SU-DHL-6 (cell line): Measurements from ENCODE around the gene FGFR3.

Experiments used
- H2AFZ ChIP-seq: fragments of 200-600 bp; sonication (generic); 2 replicates; pipeline ENCODE4 v1.6.1; 2014; ENCODE audit warnings: low read depth, mild to moderate bottlenecking, moderate library complexity, mixed read lengths, antibody characterized with exemption, low read length; ENCODE audit not compliant: severe bottlenecking
- H3F3A ChIP-seq: fragments of 200-600 bp; shearing (Covaris generic); 2 replicates; pipeline ENCODE4 v1.6.0; 2016; ENCODE audit warnings: antibody characterized with exemption, mild to moderate bottlenecking; ENCODE audit not compliant: insufficient read depth
- H3K27ac ChIP-seq: fragments of 200-600 bp; sonication (generic); 2 replicates; pipeline ENCODE4 v1.5.1; 2016; ENCODE audit warnings: low read depth, mild to moderate bottlenecking, low read length, moderate library complexity, mixed read lengths
- H3K27me3 ChIP-seq: fragments of 200-600 bp; sonication (generic), shearing (Covaris generic); 2 replicates; pipeline ENCODE4 v1.6.0; 2014; ENCODE audit warnings: mild to moderate bottlenecking, low read length
- H3K36me3 ChIP-seq: fragments of 200-600 bp; sonication (generic); 2 replicates; pipeline ENCODE4 v1.6.1; 2014; ENCODE audit warnings: mild to moderate bottlenecking, low read length, mixed read lengths
- H3K4me2 ChIP-seq: fragments of 300-600, 200-600 bp; shearing (Covaris generic), sonication (generic); 2 replicates; pipeline ENCODE4 v1.6.0; 2014; ENCODE audit warnings: low read length, low read depth, mild to moderate bottlenecking; ENCODE audit not compliant: poor library complexity, severe bottlenecking
- H3K4me3 ChIP-seq: fragments of 200-600 bp; sonication (generic); 2 replicates; pipeline ENCODE4 v1.5.1; 2014; ENCODE audit warnings: antibody characterized with exemption, low read length, mild to moderate bottlenecking, mixed read lengths; ENCODE audit not compliant: insufficient read depth, poor library complexity, severe bottlenecking
- H3K79me2 ChIP-seq: fragments of 200-600 bp; sonication (generic); 2 replicates; pipeline ENCODE4 v1.6.1; 2014; ENCODE audit warnings: mild to moderate bottlenecking, low read length, moderate library complexity; ENCODE audit not compliant: insufficient read depth
- H3K9ac ChIP-seq: fragments of 200-600 bp; sonication (generic); 2 replicates; pipeline ENCODE4 v1.7.0; 2014; ENCODE audit warnings: mild to moderate bottlenecking, low read length
- H3K9me2 ChIP-seq: fragments of 200-600 bp; sonication (generic); replicated peaks from 2 replicates; pipeline ENCODE4 v1.6.1; 2014; ENCODE audit warnings: low read length; ENCODE audit not compliant: insufficient read depth
- H3K9me3 ChIP-seq: fragments of 200-600 bp; sonication (generic); 2 replicates; pipeline ENCODE4 v1.6.1; 2014; ENCODE audit warnings: low read length, mixed read lengths; ENCODE audit not compliant: insufficient read depth
- H4K20me1 ChIP-seq: fragments of 200-600 bp; sonication (generic); 2 replicates; pipeline ENCODE4 v1.6.1; 2014; ENCODE audit warnings: low read depth, mild to moderate bottlenecking, antibody characterized with exemption, low read length, moderate library complexity, mixed read lengths
- CTCF ChIP-seq: fragments of 200-600 bp; sonication (generic); IDR thresholded peaks from one replicate; pipeline ENCODE4 v1.5.1; 2017; ENCODE audit warnings: antibody characterized with exemption, mild to moderate bottlenecking, low read length, moderate library complexity; ENCODE audit not compliant: insufficient read depth, poor library complexity, severe bottlenecking
- EZH2phosphoT487 ChIP-seq: fragments of 200-600 bp; sonication (generic), shearing (Covaris generic); conservative IDR thresholded peaks from 2 replicates; pipeline ENCODE4 v1.6.1; 2018; ENCODE audit warnings: mild to moderate bottlenecking, antibody characterized with exemption, low read length, moderate library complexity, mixed read lengths

The FGFR3 gene

GRCh38 chr4:1836650-1837049 is 43.6 kb downstream of the FGFR3 start:
- no peaks in the 10 kb centered on the region; the same call in 1 of the 2 replicates for H3K36me3 ChIP-seq
- no peak overlapping the region for H3K4me2 ChIP-seq
- H3K79me2 ChIP-seq: no peaks in the 10 kb centered on the region; the same call in 1 of the 2 replicates
- no peak overlapping the region for H3K4me3 ChIP-seq
- no peaks in the 10 kb centered on the region for H3K9me3 ChIP-seq
- H2AFZ ChIP-seq: no peak overlapping the region
- no peaks in the 10 kb centered on the region for H3K9me2 ChIP-seq
- H3K9ac ChIP-seq: no peak overlapping the region
- H4K20me1 ChIP-seq: no peaks in the 10 kb centered on the region
- H3F3A ChIP-seq: no peaks in the 10 kb centered on the region
- H3K27me3 ChIP-seq: no peaks in the 10 kb centered on the region
- H3K27ac ChIP-seq: no peak overlapping the region
- TF ChIP-seq CTCF (no peak), EZH2phosphoT487 (no peak)

- H3F3A ChIP-seq: no peaks in the 10 kb centered on the region
- no peak overlapping the region for H2AFZ ChIP-seq
- no peak for TF ChIP-seq CTCF
- no peak for TF ChIP-seq EZH2phosphoT487
- no peaks in the 10 kb centered on the region for H3K9me3 ChIP-seq
- H3K4me2 ChIP-seq: no peak overlapping the region
- H4K20me1 ChIP-seq: no peaks in the 10 kb centered on the region
- no peaks in the 10 kb centered on the region for H3K27me3 ChIP-seq
- H3K79me2 ChIP-seq: no peaks in the 10 kb centered on the region; the same call in 1 of the 2 replicates
- H3K36me3 ChIP-seq: no peaks in the 10 kb centered on the region
- H3K27ac ChIP-seq: no peak overlapping the region
- H3K9me2 ChIP-seq: no peaks in the 10 kb centered on the region
- no peak overlapping the region for H3K9ac ChIP-seq
- no peak overlapping the region for H3K4me3 ChIP-seq
These were observed 44.0 kb downstream of the FGFR3 start for GRCh38 chr4:1837069-1837468.

- H3K9me2 ChIP-seq: no peaks in the 10 kb centered on the region
- H3K79me2 ChIP-seq: peaks cover 3% of the 10 kb centered on the region; the same call in 1 of the 2 replicates
- H3K9ac ChIP-seq: no peak overlapping the region
- H3K9me3 ChIP-seq: no peaks in the 10 kb centered on the region
- no peak overlapping the region for H2AFZ ChIP-seq
- no peaks in the 10 kb centered on the region for H3K36me3 ChIP-seq
- no peak overlapping the region for H3K27ac ChIP-seq
- no peaks in the 10 kb centered on the region for H4K20me1 ChIP-seq
- H3K4me3 ChIP-seq: no peak overlapping the region
- H3K27me3 ChIP-seq: no peaks in the 10 kb centered on the region
- TF ChIP-seq EZH2phosphoT487 (no peak), CTCF (no peak)
- no peak overlapping the region for H3K4me2 ChIP-seq
- no peaks in the 10 kb centered on the region for H3F3A ChIP-seq
These were observed 46.2 kb downstream of the FGFR3 start for GRCh38 chr4:1839282-1839681.
